ENCODE measurements around the gene PNPLA6.

DNA sequence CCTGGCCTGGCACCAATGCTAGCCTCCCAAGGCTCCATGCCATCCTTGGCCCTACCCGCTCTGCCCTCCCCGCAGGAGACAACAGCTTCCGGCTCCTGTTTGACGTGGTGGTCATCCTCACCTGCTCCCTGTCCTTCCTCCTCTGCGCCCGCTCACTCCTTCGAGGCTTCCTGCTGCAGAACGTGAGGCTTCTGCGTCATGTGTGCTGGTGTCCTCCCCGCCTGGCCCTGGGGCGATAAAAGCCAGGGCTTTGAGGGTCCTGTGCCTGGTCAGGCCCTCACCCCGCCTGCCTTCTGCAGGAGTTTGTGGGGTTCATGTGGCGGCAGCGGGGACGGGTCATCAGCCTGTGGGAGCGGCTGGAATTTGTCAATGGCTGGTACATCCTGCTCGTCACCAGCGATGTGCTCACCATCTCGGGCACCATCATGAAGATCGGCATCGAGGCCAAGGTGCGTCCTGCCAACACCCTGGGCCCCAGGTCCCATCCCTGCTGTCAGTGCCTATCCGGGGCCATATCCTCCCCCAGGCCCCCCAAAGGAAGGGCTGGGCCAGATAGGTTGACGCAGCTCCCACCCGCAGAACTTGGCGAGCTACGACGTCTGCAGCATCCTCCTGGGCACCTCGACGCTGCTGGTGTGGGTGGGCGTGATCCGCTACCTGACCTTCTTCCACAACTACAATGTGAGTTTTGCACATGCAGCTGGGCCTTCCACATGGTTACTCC lies 6.8 kb upstream of the PNPLA6 start:
- TF ChIP-seq, protein P1, sequence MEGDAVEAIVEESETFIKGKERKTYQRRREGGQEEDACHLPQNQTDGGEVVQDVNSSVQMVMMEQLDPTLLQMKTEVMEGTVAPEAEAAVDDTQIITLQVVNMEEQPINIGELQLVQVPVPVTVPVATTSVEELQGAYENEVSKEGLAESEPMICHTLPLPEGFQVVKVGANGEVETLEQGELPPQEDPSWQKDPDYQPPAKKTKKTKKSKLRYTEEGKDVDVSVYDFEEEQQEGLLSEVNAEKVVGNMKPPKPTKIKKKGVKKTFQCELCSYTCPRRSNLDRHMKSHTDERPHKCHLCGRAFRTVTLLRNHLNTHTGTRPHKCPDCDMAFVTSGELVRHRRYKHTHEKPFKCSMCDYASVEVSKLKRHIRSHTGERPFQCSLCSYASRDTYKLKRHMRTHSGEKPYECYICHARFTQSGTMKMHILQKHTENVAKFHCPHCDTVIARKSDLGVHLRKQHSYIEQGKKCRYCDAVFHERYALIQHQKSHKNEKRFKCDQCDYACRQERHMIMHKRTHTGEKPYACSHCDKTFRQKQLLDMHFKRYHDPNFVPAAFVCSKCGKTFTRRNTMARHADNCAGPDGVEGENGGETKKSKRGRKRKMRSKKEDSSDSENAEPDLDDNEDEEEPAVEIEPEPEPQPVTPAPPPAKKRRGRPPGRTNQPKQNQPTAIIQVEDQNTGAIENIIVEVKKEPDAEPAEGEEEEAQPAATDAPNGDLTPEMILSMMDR (IDR thresholded peaks at IDR 0.05), result no peak
- no peak for TF ChIP-seq POLR2A (IDR thresholded peaks at IDR 0.05)
- TF ChIP-seq POLR2AphosphoS5 (IDR thresholded peaks at IDR 0.05), result no peak
- no peak for TF ChIP-seq EP300 (IDR thresholded peaks at IDR 0.05)
